ENCODE data around the gene RNF207. TPM values are rescaled to one million over a fixed set of nuclear protein-coding genes. Genes with fewer than 3 reads are reported as not detected.

The RNF207 gene
- polyA plus RNA-seq, 1 of the 3 experiments (the other 2 are of a cell fraction) = 25.4 TPM

DNA sequence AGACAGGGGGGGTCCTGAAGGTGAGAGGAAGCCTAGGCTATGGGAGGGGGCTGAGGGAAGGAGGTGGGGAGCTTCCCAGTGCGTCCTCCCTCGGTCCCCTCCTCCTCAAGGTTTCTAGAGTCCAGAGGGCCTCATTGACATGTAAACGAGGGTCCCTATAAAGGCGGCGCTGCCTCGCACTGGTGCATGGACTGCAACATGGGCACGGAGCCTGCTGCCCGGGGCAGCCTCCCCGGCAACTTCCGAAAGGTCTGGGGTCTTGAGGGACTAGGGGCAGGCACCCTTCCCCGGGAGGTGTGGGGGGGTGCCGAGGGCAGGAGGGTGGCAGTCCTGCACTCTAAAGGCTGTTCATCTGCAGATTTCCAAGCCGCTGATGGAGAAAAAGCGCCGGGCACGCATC, 38.1 kb downstream of the RNF207 start, which contains the start of gene HES3:
HES3 (plus strand) TSS at position 187 of the 400 bp plus-strand sequence; CDS start at position 374, 187 bp downstream.
- 71% methylated on average over 16 of the region's 16 CpGs for whole genome bisulfite sequencing (ENCODE audit: low lambda C conversion rate)
- H3K36me3 ChIP-seq (replicated peaks in 1 of 2; ENCODE audit: control insufficient read depth in 1 of 2, insufficient read depth in 2 of 2, low read length in 1 of 2) = no peaks in the 10 kb centered on the region
- H3K4me2 ChIP-seq = no peak within 1 kb of the TSS
- H3K79me2 ChIP-seq (ENCODE audit: insufficient read depth) = no peaks in the 10 kb centered on the region
- ChIA-PET CTCF (interaction anchor here (1.0 to 9.5 kb wide), 15 partner anchors 15 to 251 kb away, joined by 3 to 318 read pairs (median 11); partner anchors contain the start of genes GPR153, HES2, NPHP4 and RPL22), POLR2A (interaction anchor here (1.9 kb wide), 1 partner anchor 8 kb away, joined by 5 read pairs; the partner anchor contains the start of gene ICMT)
- H4K20me1 ChIP-seq (ENCODE audit: insufficient read depth) = peaks cover 3% of the 10 kb centered on the region; the same call in 1 of the 2 replicates
- no peaks in the 10 kb centered on the region for H3K9me2 ChIP-seq
- no peak for DNase-seq
- H3K27me3 ChIP-seq (ENCODE audit: insufficient read depth) = no peaks in the 10 kb centered on the region
- H3K4me3 ChIP-seq (ENCODE audit: low read depth in 2 of 2, low read length in 1 of 2) = peak within 1 kb of the TSS; percentile 44 to 48; a peak in 2 of 4 replicates
- H2AFZ ChIP-seq (ENCODE audit: low read depth) = no peak within 1 kb of the TSS
- H3F3A ChIP-seq (replicated peaks; ENCODE audit: insufficient read depth) = no peaks in the 10 kb centered on the region
- H3K9ac ChIP-seq = no peak within 1 kb of the TSS
- no peaks in the 10 kb centered on the region for H3K9me3 ChIP-seq
- no peaks in the 10 kb centered on the region; a peak in 1 of 4 replicates for H3K4me1 ChIP-seq (ENCODE audit: control insufficient read depth in 1 of 2, insufficient read depth in 2 of 2, low read depth in 1 of 2, low read length in 1 of 2)
- H3K27ac ChIP-seq (ENCODE audit: low read depth in 2 of 2, low read length in 1 of 2) = peak within 1 kb of the TSS in 1 of 2 experiments; percentile 76; a peak in 1 of 4 replicates
- TF ChIP-seq EZH2phosphoT487 (IDR thresholded peaks at IDR 0.05; ENCODE audit: borderline replicate concordance, low read depth) (no peak), PBX3 (IDR thresholded peaks at IDR 0.05) (no peak), SMC3 (IDR thresholded peaks at IDR 0.05; ENCODE audit: low read depth, low read length) (no peak), MXI1 (IDR thresholded peaks at IDR 0.05; ENCODE audit: low read depth, low read length) (no peak), RCOR1 (IDR thresholded peaks at IDR 0.05; ENCODE audit: low read length) (no peak), RXRA (IDR thresholded peaks at IDR 0.05; ENCODE audit: borderline replicate concordance, low read depth) (no peak), GABPA (IDR thresholded peaks at IDR 0.05; ENCODE audit: low read depth) (no peak), SIN3A (IDR thresholded peaks at IDR 0.05; ENCODE audit: borderline replicate concordance, low read depth, low read length) (no peak), RFX5 (IDR thresholded peaks at IDR 0.05; ENCODE audit: low read length) (no peak), TCF12 (IDR thresholded peaks at IDR 0.05) (no peak), TEAD4 (IDR thresholded peaks at IDR 0.05; ENCODE audit: borderline replicate concordance, insufficient read depth) (no peak), NFIC (IDR thresholded peaks at IDR 0.05; ENCODE audit: borderline replicate concordance) (no peak), NRF1 (IDR thresholded peaks at IDR 0.05; ENCODE audit: low read depth, low read length) (no peak)

DNA sequence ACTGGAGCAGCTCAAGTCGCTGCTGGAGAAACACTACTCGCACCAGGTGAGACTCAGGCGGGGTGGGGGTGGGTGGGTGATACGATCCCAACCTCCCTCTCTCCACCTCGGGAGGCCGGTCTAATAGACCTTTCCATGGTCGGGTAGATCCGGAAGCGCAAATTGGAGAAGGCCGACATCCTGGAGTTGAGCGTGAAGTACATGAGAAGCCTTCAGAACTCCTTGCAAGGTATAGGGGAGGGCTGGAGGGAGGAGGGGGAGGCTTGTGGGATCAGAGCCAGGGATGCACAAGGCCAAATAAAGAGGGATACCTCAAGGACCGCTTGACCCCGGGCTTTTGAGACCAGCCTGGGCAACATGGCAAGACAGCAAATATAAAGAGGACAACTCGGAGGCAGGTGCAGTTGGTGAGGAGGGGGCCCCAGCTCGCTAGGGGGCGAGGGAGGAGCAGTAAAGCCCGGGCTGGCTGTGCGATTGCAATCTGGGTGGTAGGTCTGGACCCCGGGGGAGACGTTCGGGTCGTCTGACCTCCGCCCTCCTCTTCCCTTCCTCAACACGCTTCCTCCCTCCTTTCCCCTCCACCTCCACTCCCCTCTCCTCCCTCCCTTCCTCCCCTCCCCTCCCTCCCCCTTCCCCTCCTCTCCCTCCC, 38.6 kb downstream of the RNF207 start:
- ChIA-PET CTCF (interaction anchor here (0.6 to 9.5 kb wide), 32 partner anchors 7 to 269 kb away, joined by 3 to 318 read pairs (median 6); partner anchors contain the start of genes GPR153, HES2, ICMT and NPHP4), POLR2A (interaction anchor here (1.0 to 1.9 kb wide), 4 partner anchors 9 to 101 kb away, joined by 3 to 5 read pairs (median 4); partner anchors contain the start of gene ICMT)
- Histone ChIP-seq H3K4me2 (no peak overlapping the region), H3K4me3 (ENCODE audit: low read depth in 2 of 2, low read length in 1 of 2) (no peak overlapping the region; a peak in 1 of 4 replicates), H3K9ac (no peak overlapping the region), H3K79me2 (ENCODE audit: insufficient read depth) (no peaks in the 10 kb centered on the region), H3K4me1 (ENCODE audit: control insufficient read depth in 1 of 2, insufficient read depth in 2 of 2, low read depth in 1 of 2, low read length in 1 of 2) (no peaks in the 10 kb centered on the region; a peak in 1 of 4 replicates), H3F3A (replicated peaks; ENCODE audit: insufficient read depth) (no peaks in the 10 kb centered on the region), H2AFZ (ENCODE audit: low read depth) (no peak overlapping the region), H3K9me3 (no peaks in the 10 kb centered on the region), H3K27ac (ENCODE audit: low read depth in 2 of 2, low read length in 1 of 2) (peak overlapping the region in 1 of 2 experiments; percentile 36; a peak in 1 of 4 replicates), H3K9me2 (no peaks in the 10 kb centered on the region), H3K36me3 (replicated peaks in 1 of 2; ENCODE audit: control insufficient read depth in 1 of 2, insufficient read depth in 2 of 2, low read length in 1 of 2) (no peaks in the 10 kb centered on the region), H4K20me1 (ENCODE audit: insufficient read depth) (peaks cover 3% of the 10 kb centered on the region; the same call in 1 of the 2 replicates), H3K27me3 (ENCODE audit: insufficient read depth) (no peaks in the 10 kb centered on the region)
- TF ChIP-seq EZH2phosphoT487 (IDR thresholded peaks at IDR 0.05; ENCODE audit: borderline replicate concordance, low read depth) = no peak
- TF ChIP-seq MXI1 (IDR thresholded peaks at IDR 0.05; ENCODE audit: low read depth, low read length) = 0 out of 2 replicates have a peak, but pooled peaks have one; percentile 10
- DNase-seq = no peak
- 49% methylated on average over 23 of the region's 24 CpGs for WGBS (ENCODE audit: low lambda C conversion rate)

All from SK-N-SH (cell line).